DMS79 treated with DMSO at 0.1 percent for 48 hours (cell line): ENCODE data around the gene GBP3.
"Not testable (repeated sequence)": the region's sequence is repeated elsewhere in the genome, so short reads cannot be mapped to it uniquely, and the experiment has no call there.

Experiments
- DNase-seq: peaks from one replicate; lab custom pipeline; 2025; lab: John Stamatoyannopoulos, UW

Gene GBP3

GRCh38 chr1:89022167-89022959, at the start of gene GBP3:
Gene GBP3 (minus strand): TSS chr1:89022866. CDS start chr1:89020721, 2,145 bp downstream.
- DNase-seq, result peak; percentile 64

GRCh38 chr1:89070509-89070908, 47.8 kb upstream of the GBP3 start:
- no peak for DNase-seq

GRCh38 chr1:89069951-89070350, 47.3 kb upstream of the GBP3 start:
- no peak for DNase-seq

GRCh38 chr1:89068291-89068690, 45.6 kb upstream of the GBP3 start:
- no peak for DNase-seq

- peak; percentile 42 for DNase-seq
Measured at GRCh38 chr1:89065079-89065868, 42.6 kb upstream of the GBP3 start, which contains the start of gene GBP1. Gene GBP1 (minus strand): TSS chr1:89065208. CDS start chr1:89063234, 1,974 bp downstream.

- DNase-seq, result no peak
Measured at GRCh38 chr1:89064632-89065031, 42.0 kb upstream of the GBP3 start.

- no peak for DNase-seq
Measured at GRCh38 chr1:89063094-89063493, 40.4 kb upstream of the GBP3 start.

- DNase-seq, result no peak
Measured at GRCh38 chr1:89060091-89060490, 37.4 kb upstream of the GBP3 start.

GRCh38 chr1:89051955-89052312, 29.3 kb upstream of the GBP3 start:
- DNase-seq, result no peak

- no peak for DNase-seq
Measured at GRCh38 chr1:89051300-89051954, 28.8 kb upstream of the GBP3 start.

GRCh38 chr1:89050649-89051033, 28.0 kb upstream of the GBP3 start:
- no peak for DNase-seq

GRCh38 chr1:89049901-89050648, 27.4 kb upstream of the GBP3 start:
- DNase-seq, result peak; percentile 30

- DNase-seq, result not testable (repeated sequence)
Measured at GRCh38 chr1:89049187-89049586, 26.5 kb upstream of the GBP3 start.

- DNase-seq, result no peak
Measured at GRCh38 chr1:89047734-89048133, 25.1 kb upstream of the GBP3 start.

- DNase-seq, result not testable (repeated sequence)
Measured at GRCh38 chr1:89046318-89047183, 23.9 kb upstream of the GBP3 start.

GRCh38 chr1:89044970-89045721, 22.5 kb upstream of the GBP3 start:
- no peak for DNase-seq

GRCh38 chr1:89043940-89044339, 21.3 kb upstream of the GBP3 start:
- no peak for DNase-seq

GRCh38 chr1:89042491-89042890, 19.8 kb upstream of the GBP3 start:
- DNase-seq, result no peak

GRCh38 chr1:89041721-89042120, 19.1 kb upstream of the GBP3 start:
- no peak for DNase-seq

- no peak for DNase-seq
Measured at GRCh38 chr1:89041119-89041641, 18.5 kb upstream of the GBP3 start.
